NCI-H2081 treated with DMSO at 0.1 percent for 48 hours (cell line): ENCODE data around the gene MIR17HG.
"Not testable (repeated sequence)": the region's sequence is repeated elsewhere in the genome, so short reads cannot be mapped to it uniquely, and the experiment has no call there.

Source experiments
- DNase-seq: peaks from one replicate; lab custom pipeline; 2025; lab: John Stamatoyannopoulos, UW

The MIR17HG gene

DNA sequence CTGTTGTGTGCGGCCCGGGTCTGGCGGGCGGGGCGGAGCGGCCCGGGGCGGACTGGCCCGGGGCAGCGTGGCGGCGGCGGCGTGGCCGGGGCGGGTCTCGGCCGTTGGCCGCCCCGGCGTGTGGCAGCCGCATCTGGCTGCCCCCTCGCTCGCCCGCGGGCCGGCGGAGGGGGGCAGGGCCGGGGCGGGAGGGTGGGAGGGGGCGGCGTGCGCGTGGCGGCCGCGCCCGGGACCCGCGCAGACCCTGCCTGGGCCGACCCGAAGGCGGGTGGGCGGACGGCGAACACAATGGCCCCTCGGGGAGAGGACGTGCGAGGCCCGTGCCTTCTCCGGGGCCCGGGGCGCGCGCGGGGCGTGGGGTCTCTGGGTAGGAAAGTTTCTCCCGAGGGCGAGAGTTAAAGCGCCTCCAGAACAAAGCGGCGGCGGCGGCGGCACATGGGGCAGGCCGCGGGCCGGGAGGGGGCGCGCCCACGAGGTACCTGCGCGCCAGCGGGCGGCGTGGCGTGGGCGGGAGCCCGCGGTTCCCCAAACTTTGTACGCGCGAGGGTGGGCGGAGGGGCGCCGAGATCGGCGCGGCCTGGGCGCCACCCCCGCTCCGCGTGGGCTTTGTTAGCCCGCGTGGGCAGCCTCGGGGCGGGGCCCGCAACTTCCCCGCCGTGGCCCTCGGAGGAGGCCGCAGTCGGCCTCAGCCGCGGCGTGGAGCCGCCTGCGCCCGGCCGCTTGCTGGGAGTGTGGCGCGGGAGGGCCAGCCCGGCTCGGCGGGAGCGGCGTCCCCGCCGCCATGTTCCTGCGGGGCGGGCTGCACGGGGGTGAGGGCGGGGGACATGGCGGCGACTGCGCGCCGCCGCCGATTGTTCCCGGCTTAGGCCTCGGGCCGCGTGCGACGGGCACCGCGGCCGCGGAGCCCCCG lies 764 bp downstream of the MIR17HG start:
- DNase-seq = no peak

GRCh38 chr13:91348906-91349435 lies 1.5 kb downstream of the MIR17HG start:
- peak; percentile 46 for DNase-seq

DNA sequence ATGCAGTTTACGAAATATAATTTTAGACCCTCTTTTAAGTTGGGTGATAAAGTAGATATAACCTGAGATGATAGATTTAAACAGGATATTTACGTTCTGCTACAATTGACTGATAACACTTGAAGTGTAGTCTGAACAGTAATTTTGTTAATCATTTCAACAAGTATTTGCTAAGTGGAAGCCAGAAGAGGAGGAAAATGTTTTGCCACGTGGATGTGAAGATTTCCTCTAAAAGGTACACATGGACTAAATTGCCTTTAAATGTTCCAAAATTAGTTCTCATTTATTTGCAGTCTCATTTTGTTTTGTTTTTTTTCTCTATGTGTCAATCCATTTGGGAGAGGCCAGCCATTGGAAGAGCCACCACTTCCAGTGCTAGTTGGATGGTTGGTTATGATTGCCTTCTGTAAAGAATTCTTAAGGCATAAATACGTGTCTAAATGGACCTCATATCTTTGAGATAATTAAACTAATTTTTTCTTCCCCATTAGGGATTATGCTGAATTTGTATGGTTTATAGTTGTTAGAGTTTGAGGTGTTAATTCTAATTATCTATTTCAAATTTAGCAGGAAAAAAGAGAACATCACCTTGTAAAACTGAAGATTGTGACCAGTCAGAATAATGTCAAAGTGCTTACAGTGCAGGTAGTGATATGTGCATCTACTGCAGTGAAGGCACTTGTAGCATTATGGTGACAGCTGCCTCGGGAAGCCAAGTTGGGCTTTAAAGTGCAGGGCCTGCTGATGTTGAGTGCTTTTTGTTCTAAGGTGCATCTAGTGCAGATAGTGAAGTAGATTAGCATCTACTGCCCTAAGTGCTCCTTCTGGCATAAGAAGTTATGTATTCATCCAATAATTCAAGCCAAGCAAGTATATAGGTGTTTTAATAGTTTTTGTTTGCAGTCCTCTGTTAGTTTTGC lies 2.8 kb downstream of the MIR17HG start:
- no peak for DNase-seq

DNA sequence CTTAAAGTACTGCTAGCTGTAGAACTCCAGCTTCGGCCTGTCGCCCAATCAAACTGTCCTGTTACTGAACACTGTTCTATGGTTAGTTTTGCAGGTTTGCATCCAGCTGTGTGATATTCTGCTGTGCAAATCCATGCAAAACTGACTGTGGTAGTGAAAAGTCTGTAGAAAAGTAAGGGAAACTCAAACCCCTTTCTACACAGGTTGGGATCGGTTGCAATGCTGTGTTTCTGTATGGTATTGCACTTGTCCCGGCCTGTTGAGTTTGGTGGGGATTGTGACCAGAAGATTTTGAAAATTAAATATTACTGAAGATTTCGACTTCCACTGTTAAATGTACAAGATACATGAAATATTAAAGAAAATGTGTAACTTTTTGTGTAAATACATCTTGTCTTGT lies 3.6 kb downstream of the MIR17HG start:
- DNase-seq = no peak

- DNase-seq = no peak
Observed at GRCh38 chr13:91351980-91352379, 4.5 kb downstream of the MIR17HG start.

DNA sequence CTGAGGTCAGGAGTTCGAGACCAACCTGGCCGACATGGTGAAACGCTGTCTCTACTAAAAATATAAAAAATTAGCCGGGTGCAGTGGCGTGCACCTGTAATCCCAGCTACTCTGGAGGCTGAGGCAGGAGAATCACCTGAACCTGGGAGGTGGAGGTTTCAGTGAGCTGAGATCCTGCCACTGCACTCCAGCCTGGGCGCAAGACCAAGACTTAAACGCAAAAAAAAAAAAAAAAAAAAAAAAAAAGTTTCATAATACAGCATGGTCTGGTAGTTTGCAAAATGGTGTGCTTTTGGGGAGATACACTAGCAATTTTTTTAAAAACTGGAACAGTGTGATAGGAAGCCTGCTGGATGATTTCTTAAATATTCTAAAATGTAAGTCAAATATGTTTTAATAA lies 5.4 kb downstream of the MIR17HG start:
- not testable (repeated sequence) for DNase-seq

GRCh38 chr13:91353494-91353893 lies 6.0 kb downstream of the MIR17HG start:
- DNase-seq = no peak

- DNase-seq = no peak
Observed at GRCh38 chr13:91355099-91355825, 7.8 kb downstream of the MIR17HG start.

DNA sequence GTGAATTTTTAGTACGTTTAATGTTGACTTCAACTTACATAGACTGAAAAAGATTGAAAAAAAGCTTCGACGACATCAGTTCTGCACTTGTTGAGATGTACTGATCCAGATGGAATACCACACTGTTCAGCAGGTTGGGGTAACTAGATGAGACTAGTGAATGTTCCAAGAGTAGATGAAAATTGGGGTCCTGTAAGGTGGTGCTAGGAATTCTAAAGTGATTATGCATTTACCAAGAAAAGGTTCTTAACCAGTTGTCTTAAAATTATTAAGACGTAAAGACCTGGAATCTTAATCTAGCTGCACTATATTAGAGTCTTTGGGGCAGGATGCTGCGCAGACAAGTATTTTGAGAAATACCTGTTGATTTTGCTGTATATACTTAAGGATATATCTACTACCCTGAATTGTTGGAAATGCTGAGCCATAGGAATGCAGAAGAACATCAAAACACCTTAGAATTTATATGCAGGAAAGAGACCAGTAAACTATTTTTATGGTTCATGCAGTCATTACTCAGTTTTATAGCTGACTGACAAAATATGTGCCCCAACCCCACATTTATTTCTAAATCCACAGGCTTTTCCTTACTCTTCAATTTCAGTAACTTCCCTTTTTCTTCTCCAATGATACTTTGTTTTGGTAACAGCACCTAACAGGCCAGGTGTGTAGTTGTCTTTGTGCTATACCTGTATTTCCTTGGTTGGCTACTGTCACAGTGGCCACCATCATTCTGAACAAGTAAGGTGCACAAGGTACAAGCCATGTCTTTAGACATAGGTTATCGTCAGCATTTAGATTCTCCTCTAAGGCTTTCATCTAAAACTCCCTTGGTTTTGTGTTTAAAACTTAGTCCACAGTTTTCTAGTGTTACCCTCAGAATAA lies 8.6 kb downstream of the MIR17HG start:
- DNase-seq = no peak

GRCh38 chr13:91356919-91357612 lies 9.6 kb downstream of the MIR17HG start:
- no peak for DNase-seq

DNA sequence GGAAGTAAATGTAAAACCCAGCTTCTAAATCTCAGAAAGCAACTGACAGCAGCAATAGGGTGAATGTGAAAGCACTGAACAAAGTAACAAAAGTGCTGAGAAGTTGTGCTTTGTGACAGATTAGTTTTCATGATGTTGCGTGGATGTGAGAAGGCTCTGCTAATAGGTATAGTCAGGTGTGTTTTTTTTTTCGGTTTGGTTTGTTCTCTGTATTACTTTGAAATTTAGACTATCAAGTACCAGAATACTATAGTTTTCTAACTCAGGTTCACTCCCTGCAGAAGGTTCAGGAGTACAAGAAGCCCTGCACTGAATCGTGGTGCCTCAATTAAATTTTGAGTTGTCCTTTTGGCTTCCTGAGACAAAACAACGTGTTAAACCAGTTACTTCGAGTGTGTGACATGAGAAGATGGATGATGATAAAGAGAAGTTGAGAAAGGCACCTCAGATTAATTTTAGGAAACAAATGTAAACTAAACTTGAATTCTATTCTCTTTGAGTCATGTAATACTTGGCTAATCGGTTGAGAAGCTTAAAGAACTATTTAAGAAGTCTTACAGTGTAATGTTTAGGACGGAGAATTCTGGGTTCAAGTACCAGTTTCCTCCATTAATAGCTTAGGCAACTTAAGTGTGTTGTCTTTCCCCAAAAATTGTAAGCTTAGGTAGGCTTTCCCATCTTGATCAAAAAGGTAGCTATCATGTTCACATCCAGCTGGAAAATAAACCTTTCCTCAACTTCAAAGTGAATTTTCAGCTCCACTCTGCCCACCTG lies 10.3 kb downstream of the MIR17HG start:
- DNase-seq = no peak

- no peak for DNase-seq
Observed at GRCh38 chr13:91358387-91358782, 10.9 kb downstream of the MIR17HG start.

GRCh38 chr13:91359111-91359510 lies 11.6 kb downstream of the MIR17HG start:
- no peak for DNase-seq

DNA sequence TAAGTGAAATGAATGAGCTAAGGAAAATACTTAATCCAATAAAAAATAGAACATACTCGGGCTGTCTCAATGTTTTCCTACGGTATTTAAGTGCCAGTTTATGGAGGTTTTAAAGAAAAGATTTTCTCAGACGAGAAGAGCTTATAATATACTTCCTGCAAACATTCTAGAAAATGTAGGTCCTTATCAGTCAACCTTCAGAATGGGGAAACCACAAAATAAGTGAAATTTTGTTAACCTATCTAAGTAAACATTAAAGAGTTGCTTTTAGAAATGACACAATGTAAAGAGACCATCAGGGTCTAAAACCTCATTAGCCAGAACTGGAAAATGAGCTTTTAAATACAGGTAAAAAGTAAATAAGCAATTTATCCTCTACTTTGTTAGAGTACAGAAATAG lies 12.1 kb downstream of the MIR17HG start:
- DNase-seq = no peak

DNA sequence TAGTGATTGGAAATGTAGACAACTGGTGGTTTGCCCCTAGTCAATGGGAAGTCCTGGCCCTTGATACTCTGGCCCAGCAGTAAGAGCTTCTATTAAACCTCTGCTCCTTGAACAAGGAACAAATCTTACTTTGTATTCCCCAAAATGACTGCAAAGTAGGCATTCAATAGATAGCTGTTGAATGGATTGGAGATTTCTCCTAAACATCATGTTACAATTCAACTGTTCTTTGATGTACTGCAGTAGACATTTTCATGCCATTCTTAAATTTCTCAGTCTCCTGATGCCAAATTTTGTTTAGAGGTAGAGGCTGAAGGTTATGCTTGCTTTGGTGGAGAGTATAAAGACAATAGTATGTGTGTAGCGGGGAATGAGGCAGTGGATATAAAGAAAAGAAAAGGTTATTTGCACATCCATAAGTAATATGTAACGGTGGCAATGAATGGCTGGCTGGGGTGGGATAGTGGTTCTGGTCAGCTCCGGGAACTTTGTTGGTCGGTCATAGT lies 12.8 kb downstream of the MIR17HG start:
- no peak for DNase-seq

DNA sequence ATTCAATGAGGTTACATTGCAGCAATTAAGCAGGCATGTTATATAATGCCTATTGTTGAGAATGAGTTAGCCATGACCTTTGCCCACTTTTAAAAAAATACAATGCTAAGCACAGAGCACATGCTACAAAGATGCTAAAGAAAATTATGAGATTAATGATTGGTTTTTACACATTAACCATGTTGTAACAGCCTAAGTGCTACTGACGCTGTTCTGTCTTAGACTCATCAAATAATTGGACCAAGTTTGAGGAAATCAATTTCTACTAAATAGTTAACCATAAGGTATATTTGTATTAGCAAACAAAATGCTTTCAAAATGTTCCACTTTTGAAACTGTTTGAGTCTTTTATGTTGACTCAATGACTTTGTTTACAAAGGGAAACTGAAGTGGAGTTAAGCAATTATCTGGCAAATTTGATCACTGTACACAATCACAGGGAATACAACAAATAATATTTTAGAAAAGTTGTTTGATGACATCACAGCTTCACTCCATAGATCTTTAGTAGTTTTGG lies 14.3 kb downstream of the MIR17HG start:
- no peak for DNase-seq

GRCh38 chr13:91362908-91363307 lies 15.4 kb downstream of the MIR17HG start:
- DNase-seq = no peak

- DNase-seq = no peak
Observed at GRCh38 chr13:91368101-91368500, 20.6 kb downstream of the MIR17HG start.
